Vagina (tissue), 2 donors: ENCODE data around the gene PHYHIPL. TPM values are rescaled to one million over a fixed set of nuclear protein-coding genes. Genes with fewer than 3 reads are reported as not detected.

Experiments
- DNase-seq, 2 donors: peaks; one replicate each; pipeline ENCODE4 v3.0.0-alpha.2; 2017; ENCODE audit errors: extremely low spot score in 2 of 2
- H3K27ac ChIP-seq: fragments of 200-600 bp; sonication (generic); one replicate; pipeline ENCODE4 v1.5.1; 2019
- H3K27me3 ChIP-seq: fragments of 200-600 bp; sonication (generic); one replicate; pipeline ENCODE4 v1.5.1; 2019
- H3K36me3 ChIP-seq, 2 donors: fragments of 200-600 bp; sonication (generic); one replicate each; pipeline ENCODE4 v1.5.1; 2017 to 2019
- H3K4me1 ChIP-seq: fragments of 200-600 bp; sonication (generic); one replicate; pipeline ENCODE4 v1.5.1; 2019
- H3K4me3 ChIP-seq, 2 donors: fragments of 200-600 bp; sonication (generic); 1 replicate in 1 of 2; 2 replicates in 1 of 2; pipeline ENCODE4 v1.5.1; 2016 to 2019
- H3K9me3 ChIP-seq: fragments of 200-600 bp; sonication (generic); one replicate; pipeline ENCODE4 v1.5.1; 2019
- CTCF ChIP-seq, 3 experiments: fragments of 450-650 bp in 2 of 3; fragments of 200-600 bp in 1 of 3; sonication (generic) in 1 of 3; IDR thresholded peaks; one replicate each; pipeline ENCODE4 v1.5.1; 2017 to 2019; ENCODE audit warnings: antibody characterized with exemption in 3 of 3, mild to moderate bottlenecking in 2 of 3, moderate library complexity in 2 of 3
- POLR2A ChIP-seq, 2 donors: fragments of 450-650 bp; IDR thresholded peaks; one replicate each; pipeline ENCODE4 v1.6.1; 2017; ENCODE audit warnings: antibody characterized with exemption in 2 of 2, mild to moderate bottlenecking in 2 of 2, moderate library complexity in 2 of 2
- POLR2AphosphoS5 ChIP-seq, 2 donors: sonication (generic); formaldehyde crosslinking; IDR thresholded peaks; one replicate each; pipeline ENCODE4 v1.9.0; 2017; ENCODE audit warnings: antibody characterized with exemption in 2 of 2, mild to moderate bottlenecking in 2 of 2, low read depth in 1 of 2; ENCODE audit not compliant: insufficient read depth in 1 of 2
- intact Hi-C: fragments of 100-400 bp; cut with DNase I; formaldehyde crosslinking; loops from one replicate; pipeline ENCODE4 v1.15.1; 2023
- total RNA-seq: library from RNA; depleted of rRNA; stranded (reverse); fragments of >200 nt; gene quantifications from one replicate; pipeline ENCODE4 v1.2.3, GENCODE V29; 2016

The PHYHIPL gene
- total RNA-seq, 1 donor from 2014 or later = 2.0 TPM

- H3K27me3 ChIP-seq = no peaks in the 10 kb centered on the region
- H3K36me3 ChIP-seq = peaks cover 0 to 13% of the 10 kb centered on the region in 2 donors
- H3K4me1 ChIP-seq = no peaks in the 10 kb centered on the region
- H3K9me3 ChIP-seq = no peaks in the 10 kb centered on the region
- TF ChIP-seq CTCF (IDR thresholded peaks at IDR 0.05) = no peak
- TF ChIP-seq POLR2AphosphoS5 (IDR thresholded peaks at IDR 0.05; ENCODE audit: insufficient read depth in 1 of 2, low read depth in 1 of 2) = no peak
- TF ChIP-seq POLR2A (IDR thresholded peaks at IDR 0.05) = no peak
- intact Hi-C loops = no loop called here
- no peak overlapping the region for H3K4me3 ChIP-seq
- no peak overlapping the region for H3K27ac ChIP-seq
- no peak for DNase-seq
These were observed 80.8 kb downstream of the PHYHIPL start for GRCh38 chr10:59257224-59257623.

- Histone ChIP-seq H3K4me1 (no peaks in the 10 kb centered on the region), H3K27ac (no peak overlapping the region), H3K4me3 (no peak overlapping the region), H3K36me3 (peaks cover 0 to 4% of the 10 kb centered on the region in 2 donors), H3K9me3 (no peaks in the 10 kb centered on the region), H3K27me3 (no peaks in the 10 kb centered on the region)
- TF ChIP-seq POLR2A (IDR thresholded peaks at IDR 0.05) (no peak), POLR2AphosphoS5 (IDR thresholded peaks at IDR 0.05; ENCODE audit: insufficient read depth in 1 of 2, low read depth in 1 of 2) (no peak), CTCF (IDR thresholded peaks at IDR 0.05) (no peak)
- intact Hi-C loops = no loop called here
- DNase-seq = no peak
These were observed 82.4 kb downstream of the PHYHIPL start for GRCh38 chr10:59258890-59259289.

GRCh38 chr10:59265141-59265540 is 88.7 kb downstream of the PHYHIPL start:
- peaks cover 0 to 31% of the 10 kb centered on the region in 2 donors for H3K36me3 ChIP-seq
- intact Hi-C loops = no loop called here
- no peak overlapping the region for H3K4me3 ChIP-seq
- no peaks in the 10 kb centered on the region for H3K27me3 ChIP-seq
- TF ChIP-seq POLR2A (IDR thresholded peaks at IDR 0.05) (no peak), CTCF (IDR thresholded peaks at IDR 0.05) (no peak), POLR2AphosphoS5 (IDR thresholded peaks at IDR 0.05; ENCODE audit: insufficient read depth in 1 of 2, low read depth in 1 of 2) (no peak)
- no peak overlapping the region for H3K27ac ChIP-seq
- no peaks in the 10 kb centered on the region for H3K9me3 ChIP-seq
- H3K4me1 ChIP-seq = no peaks in the 10 kb centered on the region
- DNase-seq = no peak

GRCh38 chr10:59266321-59266720 is 89.9 kb downstream of the PHYHIPL start:
- Histone ChIP-seq H3K4me1 (no peaks in the 10 kb centered on the region), H3K9me3 (no peaks in the 10 kb centered on the region), H3K4me3 (no peak overlapping the region), H3K27ac (no peak overlapping the region), H3K27me3 (no peaks in the 10 kb centered on the region), H3K36me3 (peaks cover 0 to 31% of the 10 kb centered on the region in 2 donors)
- intact Hi-C loops = no loop called here
- TF ChIP-seq CTCF (IDR thresholded peaks at IDR 0.05) (no peak), POLR2AphosphoS5 (IDR thresholded peaks at IDR 0.05; ENCODE audit: insufficient read depth in 1 of 2, low read depth in 1 of 2) (no peak), POLR2A (IDR thresholded peaks at IDR 0.05) (no peak)
- DNase-seq = no peak

- Histone ChIP-seq H3K27ac (no peak overlapping the region), H3K4me1 (no peaks in the 10 kb centered on the region), H3K9me3 (no peaks in the 10 kb centered on the region), H3K27me3 (no peaks in the 10 kb centered on the region), H3K4me3 (no peak overlapping the region), H3K36me3 (peaks cover 0 to 27% of the 10 kb centered on the region in 2 donors)
- intact Hi-C loops = no loop called here
- TF ChIP-seq CTCF (IDR thresholded peaks at IDR 0.05) = no peak
- TF ChIP-seq POLR2AphosphoS5 (IDR thresholded peaks at IDR 0.05; ENCODE audit: insufficient read depth in 1 of 2, low read depth in 1 of 2) = no peak
- TF ChIP-seq POLR2A (IDR thresholded peaks at IDR 0.05) = no peak
- no peak for DNase-seq
These were observed 92.0 kb downstream of the PHYHIPL start for GRCh38 chr10:59268460-59268859.
